ENCODE results near the gene UBASH3B.

GRCh38 chr11:122653916-122654585 is 1.5 kb upstream of the UBASH3B start:
- TF ChIP-seq CTCF (conservative IDR thresholded peaks at IDR 0.05; ENCODE audit: low read length), result no peak
- no peak for TF ChIP-seq EZH2phosphoT487 (IDR thresholded peaks at IDR 0.05; ENCODE audit: borderline replicate concordance)
